H1 (cell line): ENCODE data around the gene TOR1A. TPM values are rescaled to one million over a fixed set of nuclear protein-coding genes. Genes with fewer than 3 reads are reported as not detected.

Experiments used
- CTCF ChIA-PET: fragments of 300-600 bp; sonication (Branson Sonifier 250); formaldehyde crosslinking; loops from one replicate; lab custom pipeline; 2021; ENCODE audit not compliant: partially characterized antibody; lab: Charles Lee
- POLR2A ChIA-PET: fragments of 300-600 bp; sonication (Branson Sonifier 250); formaldehyde crosslinking; loops from one replicate; lab custom pipeline; 2021; ENCODE audit warnings: inconsistent platforms; ENCODE audit not compliant: partially characterized antibody; lab: Charles Lee
- DNase-seq, 2 experiments: peaks; one replicate each; pipeline versions ENCODE4 v3.0.0 to v3.0.0-alpha.2; 2010 to 2022; ENCODE audit warnings: low spot score in 2 of 2, low read depth in 1 of 2, mixed read lengths in 1 of 2
- FAIRE-seq: peaks from 2 replicates; lab custom pipeline; 2011; peaks lifted over from hg19 to GRCh38; lab: Jason Lieb, UNC
- H2AFZ ChIP-seq: 2 replicates; pipeline ENCODE4 v1.8.1; 2012; ENCODE audit warnings: low read length, inconsistent platforms
- H2AK5ac ChIP-seq: 2 replicates; pipeline ENCODE4 v1.6.1; 2013; ENCODE audit warnings: low read depth, low read length
- H2BK120ac ChIP-seq: replicated peaks from 2 replicates; pipeline ENCODE3; 2013; ENCODE audit warnings: low read depth, low read length, inconsistent platforms
- H2BK12ac ChIP-seq: 2 replicates; pipeline ENCODE4 v1.6.1; 2013; ENCODE audit warnings: low read depth, low read length
- H2BK15ac ChIP-seq: 2 replicates; pipeline ENCODE4 v1.6.1; 2013; ENCODE audit warnings: low read length
- H2BK20ac ChIP-seq: 2 replicates; pipeline ENCODE4 v1.6.1; 2013; ENCODE audit warnings: low read length
- H2BK5ac ChIP-seq: 2 replicates; pipeline ENCODE4 v1.6.1; 2013; ENCODE audit warnings: low read depth, low read length
- H3K14ac ChIP-seq: 2 replicates; pipeline ENCODE4 v1.6.1; 2013; ENCODE audit warnings: inconsistent platforms; ENCODE audit not compliant: insufficient read length
- H3K18ac ChIP-seq: 2 replicates; pipeline ENCODE4 v1.6.1; 2013; ENCODE audit warnings: low read length; ENCODE audit errors: extremely low read depth
- H3K23ac ChIP-seq: 2 replicates; pipeline ENCODE4 v1.6.1; 2013; ENCODE audit warnings: inconsistent platforms; ENCODE audit not compliant: insufficient read length
- H3K23me2 ChIP-seq: 2 replicates; pipeline ENCODE4 v1.6.1; 2013; ENCODE audit warnings: low read depth, low read length
- H3K27ac ChIP-seq: 2 replicates; pipeline ENCODE4 v1.6.1; 2011; ENCODE audit warnings: low read depth, low read length, inconsistent platforms
- H3K27me3 ChIP-seq, 4 experiments: replicated peaks in 1 of 4; 1 replicate in 1 of 4; 2 replicates in 3 of 4; pipeline versions ENCODE4 v1.6.1 to v1.8.1; 2011 to 2013; ENCODE audit warnings: low read length in 3 of 4, mild to moderate bottlenecking in 3 of 4, inconsistent platforms in 2 of 4, mixed read lengths in 2 of 4, moderate library complexity in 1 of 4; ENCODE audit not compliant: control insufficient read depth in 3 of 4, insufficient read depth in 3 of 4; ENCODE audit errors: extremely low read depth in 1 of 4
- H3K36me3 ChIP-seq, 4 experiments: 2 replicates each; pipeline versions ENCODE4 v1.6.1 to v1.8.1; 2011 to 2013; ENCODE audit warnings: mild to moderate bottlenecking in 4 of 4, low read length in 3 of 4, moderate library complexity in 2 of 4, control low read depth in 1 of 4, inconsistent platforms in 1 of 4; ENCODE audit not compliant: insufficient read depth in 4 of 4, control insufficient read depth in 2 of 4
- H3K4ac ChIP-seq: replicated peaks from 2 replicates; pipeline ENCODE3; 2013; ENCODE audit warnings: low read length, low read depth, mixed read lengths, inconsistent platforms; ENCODE audit not compliant: insufficient read length
- H3K4me1 ChIP-seq, 4 experiments: replicated peaks in 1 of 4; 1 replicate in 1 of 4; 2 replicates in 3 of 4; pipeline versions ENCODE4 v1.6.1 to v1.8.1; 2011 to 2013; ENCODE audit warnings: low read length in 3 of 4, inconsistent platforms in 2 of 4, mixed read lengths in 1 of 4; ENCODE audit not compliant: insufficient read depth in 4 of 4, control insufficient read depth in 3 of 4
- H3K4me2 ChIP-seq, 2 experiments: 2 replicates each; pipeline versions ENCODE4 v1.6.1 to v1.8.1; 2011 to 2013; ENCODE audit warnings: low read depth in 2 of 2, low read length in 2 of 2, control low read depth in 1 of 2, inconsistent platforms in 1 of 2, mild to moderate bottlenecking in 1 of 2; ENCODE audit not compliant: insufficient read depth in 1 of 2
- H3K4me3 ChIP-seq, 4 experiments: fragments of 200-600, 300-600 bp in 1 of 4; sonication (generic), shearing (Covaris generic), sonication (Bioruptor Twin) in 1 of 4; 2 replicates each; pipeline versions ENCODE4 v1.5.1 to v1.8.1; 2011 to 2016; ENCODE audit warnings: low read length in 4 of 4, low read depth in 3 of 4, control low read depth in 2 of 4, inconsistent platforms in 2 of 4, mild to moderate bottlenecking in 2 of 4, mixed read lengths in 1 of 4, moderate library complexity in 1 of 4; ENCODE audit not compliant: insufficient read depth in 2 of 4; ENCODE audit errors: extremely low read depth in 1 of 4
- H3K56ac ChIP-seq: replicated peaks from 2 replicates; pipeline ENCODE3; 2013; ENCODE audit warnings: low read depth, mild to moderate bottlenecking, mixed read lengths, low read length, inconsistent platforms; ENCODE audit not compliant: insufficient read length
- H3K79me1 ChIP-seq: 2 replicates; pipeline ENCODE4 v1.6.1; 2013; ENCODE audit warnings: low read depth, low read length, control low read depth
- H3K79me2 ChIP-seq, 2 experiments: 2 replicates each; pipeline versions ENCODE4 v1.6.1 to v1.8.1; 2012 to 2013; ENCODE audit warnings: low read length in 2 of 2, mild to moderate bottlenecking in 2 of 2, inconsistent platforms in 1 of 2; ENCODE audit not compliant: insufficient read depth in 2 of 2, control insufficient read depth in 1 of 2
- H3K9ac ChIP-seq, 4 experiments: replicated peaks in 1 of 4; 1 replicate in 1 of 4; 2 replicates in 3 of 4; pipeline versions ENCODE4 v1.6.1 to v1.8.1; 2011 to 2013; ENCODE audit warnings: low read depth in 3 of 4, low read length in 3 of 4, control low read depth in 2 of 4, mild to moderate bottlenecking in 2 of 4, moderate library complexity in 2 of 4, inconsistent platforms in 1 of 4; ENCODE audit errors: extremely low read depth in 1 of 4
- H3K9me3 ChIP-seq, 2 experiments: 2 replicates each; pipeline versions ENCODE4 v1.6.1 to v1.8.1; 2012 to 2013; ENCODE audit warnings: mild to moderate bottlenecking in 2 of 2, moderate library complexity in 2 of 2, control low read depth in 1 of 2, inconsistent platforms in 1 of 2, low read depth in 1 of 2, low read length in 1 of 2, mixed read lengths in 1 of 2; ENCODE audit not compliant: insufficient read depth in 2 of 2
- H4K20me1 ChIP-seq, 2 experiments: replicated peaks in 1 of 2; 2 replicates each; pipeline versions ENCODE3 to v1.8.1; 2011 to 2013; ENCODE audit warnings: inconsistent platforms in 2 of 2, low read length in 2 of 2, mild to moderate bottlenecking in 1 of 2; ENCODE audit not compliant: insufficient read depth in 2 of 2, control insufficient read depth in 1 of 2
- H4K5ac ChIP-seq: 2 replicates; pipeline ENCODE4 v1.6.1; 2013; ENCODE audit warnings: low read length, low read depth, mixed read lengths, inconsistent platforms; ENCODE audit not compliant: insufficient read length
- H4K8ac ChIP-seq: 2 replicates; pipeline ENCODE4 v1.8.0; 2013; ENCODE audit warnings: mild to moderate bottlenecking, moderate library complexity, low read length, inconsistent platforms; ENCODE audit not compliant: insufficient read depth; ENCODE audit errors: extremely low read depth
- H4K91ac ChIP-seq: replicated peaks from 2 replicates; pipeline ENCODE3; 2013; ENCODE audit warnings: low read length, mixed read lengths, inconsistent platforms; ENCODE audit not compliant: insufficient read length
- TAF7 ChIP-seq: optimal IDR thresholded peaks from 2 replicates; pipeline ENCODE3; 2011; ENCODE audit warnings: low read depth, mild to moderate bottlenecking, inconsistent platforms, low read length, moderate library complexity, borderline replicate concordance
- WGBS, 2 experiments: shearing (Covaris generic) in 1 of 2; methylation state at CpG; one replicate each; pipeline versions ENCODE4 v1.1.6 to v1.1.7; 2013 to 2015; ENCODE audit warnings: low lambda C conversion rate in 2 of 2, mixed read lengths in 2 of 2, inconsistent platforms in 1 of 2, low coverage in 1 of 2, missing lambda C conversion rate in 1 of 2; ENCODE audit not compliant: insufficient replicate concordance in 2 of 2, insufficient coverage in 1 of 2, insufficient read length in 1 of 2; ENCODE audit errors: extremely low coverage in 1 of 2, missing lambda C conversion rate in 1 of 2; 5-methylcytosine and 5-hydroxymethylcytosine counted together
- polyA plus RNA-seq, 7 experiments: library from polyadenylated mRNA; depleted of rRNA in 3 of 7; stranded (reverse) in 5 of 7; unstranded in 2 of 7; fragments of >200 nt in 5 of 7; fragments of 200-250 nt in 2 of 7; gene quantifications; 1 replicate in 5 of 7; 2 replicates in 1 of 7; 4 replicates in 1 of 7; pipeline versions ENCODE4 v1.2.1 to v1.2.3, GENCODE V29; 2011 to 2013; ENCODE audit warnings: missing spikeins in 2 of 7, mixed read lengths in 2 of 7
- total RNA-seq: library from RNA; stranded (reverse); fragmentation: NEBNext Ultra II Directional; extraction: Animal tissue kit (Norgen Biotek cat#: 25700); gene quantifications from 2 replicates; pipeline ENCODE4 v1.2.1, GENCODE V29; 2021

The TOR1A gene
- total and polyA plus RNA-seq, 2 of the 8 experiments (the other 6 are each of a cell fraction or from before 2014, with no cell fraction given): 37.6 to 46.7 TPM

GRCh38 chr9:129871046-129871445, 47.1 kb upstream of the TOR1A start:
- Histone ChIP-seq H2BK12ac (no peak overlapping the region), H3K9ac (no peak overlapping the region), H3K4ac (no peak overlapping the region), H2BK15ac (no peak overlapping the region), H3K4me3 (no peak overlapping the region), H3K14ac (no peak overlapping the region), H3K23me2 (no peaks in the 10 kb centered on the region), H3K79me1 (no peaks in the 10 kb centered on the region), H2BK120ac (no peak overlapping the region), H3K36me3 (no peaks in the 10 kb centered on the region; a peak in 2 of 8 replicates), H3K4me1 (no peaks in the 10 kb centered on the region), H3K56ac (no peak overlapping the region), H3K4me2 (no peak overlapping the region), H3K9me3 (no peaks in the 10 kb centered on the region), H4K5ac (no peak overlapping the region), H3K23ac (no peak overlapping the region), H3K27me3 (no peaks in the 10 kb centered on the region), H4K91ac (no peak overlapping the region), H3K79me2 (no peaks in the 10 kb centered on the region), H3K18ac (no peak overlapping the region), H2AK5ac (no peak overlapping the region), H3K27ac (no peak overlapping the region), H2BK20ac (no peak overlapping the region), H2BK5ac (no peak overlapping the region), H2AFZ (no peak overlapping the region), H4K20me1 (peaks cover 0 to 2% of the 10 kb centered on the region in 2 experiments), H4K8ac (no peak overlapping the region)
- CTCF ChIA-PET: interaction anchor here (0.9 kb wide), 2 partner anchors 14 to 22 kb away, joined by 3 read pairs; no protein-coding TSS in a partner anchor
- DNase-seq: no peak
- no peak for TF ChIP-seq TAF7
- WGBS, 2 experiments: 95% methylated on average over 10 of the region's 11 CpGs; no CpG with 5 or more reads in 1 of the 2 experiments
- POLR2A ChIA-PET: no interaction called here
- FAIRE-seq: no peak
